Stimulated activated CD8-positive, alpha-beta memory T cell treated with anti-CD3 and anti-CD28 coated beads, Interleukin-15, amount 100 ng/mL, for 24 hours (primary cell): ENCODE results near the gene SLC25A13.
"Not testable (repeated sequence)": the region's sequence is repeated elsewhere in the genome, so short reads cannot be mapped to it uniquely, and the experiment has no call there.

ENCODE experiments used
- DNase-seq: peaks from one replicate; pipeline ENCODE4 v3.0.0-alpha.2; 2020; ENCODE audit warnings: low read depth

The SLC25A13 gene

GRCh38 chr7:96297446-96297845 lies 24.5 kb downstream of the SLC25A13 start:
- not testable (repeated sequence) for DNase-seq

DNA sequence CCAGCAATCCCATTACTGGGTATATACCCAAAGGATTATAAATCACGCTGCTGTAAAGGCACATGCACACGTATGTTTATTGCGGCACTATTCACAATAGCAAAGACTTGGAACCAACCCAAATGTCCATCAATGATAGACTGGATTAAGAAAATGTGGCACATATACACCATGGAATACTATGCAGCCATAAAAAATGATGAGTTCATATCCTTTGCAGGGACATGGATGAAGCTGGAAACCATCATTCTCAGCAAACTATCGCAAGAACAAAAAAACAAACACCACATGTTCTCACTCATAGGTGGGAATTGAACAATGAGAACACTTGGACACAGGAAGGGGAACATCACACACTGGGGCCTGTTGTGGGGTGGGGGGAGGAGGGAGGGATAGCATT lies 28.0 kb downstream of the SLC25A13 start:
- DNase-seq, result not testable (repeated sequence)

- DNase-seq, result no peak
These were observed 34.3 kb downstream of the SLC25A13 start for GRCh38 chr7:96287559-96287958.

- DNase-seq, result no peak
These were observed 34.8 kb downstream of the SLC25A13 start for GRCh38 chr7:96287132-96287531.

- DNase-seq, result no peak
These were observed 36.3 kb downstream of the SLC25A13 start for GRCh38 chr7:96285579-96285978.

DNA sequence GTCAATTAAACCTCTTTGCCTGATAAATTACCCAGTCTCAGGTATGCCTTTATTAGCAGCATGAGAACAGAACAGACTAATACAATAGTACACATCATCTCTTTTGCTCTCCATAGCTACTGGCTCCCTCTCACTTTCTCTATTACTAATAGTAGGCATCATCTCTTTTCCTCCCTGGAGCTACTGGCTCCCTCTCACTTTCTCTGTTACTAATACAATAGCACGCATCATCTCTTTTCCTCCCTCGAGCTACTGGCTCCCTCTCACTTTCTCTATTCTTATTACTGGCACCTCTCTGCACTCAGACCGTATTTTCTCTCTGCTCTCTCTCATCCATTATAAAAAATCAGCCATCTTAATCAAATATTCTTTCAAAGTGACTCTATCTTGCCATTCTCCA lies 37.1 kb downstream of the SLC25A13 start:
- no peak for DNase-seq

GRCh38 chr7:96284240-96284639 lies 37.7 kb downstream of the SLC25A13 start:
- DNase-seq, result no peak

DNA sequence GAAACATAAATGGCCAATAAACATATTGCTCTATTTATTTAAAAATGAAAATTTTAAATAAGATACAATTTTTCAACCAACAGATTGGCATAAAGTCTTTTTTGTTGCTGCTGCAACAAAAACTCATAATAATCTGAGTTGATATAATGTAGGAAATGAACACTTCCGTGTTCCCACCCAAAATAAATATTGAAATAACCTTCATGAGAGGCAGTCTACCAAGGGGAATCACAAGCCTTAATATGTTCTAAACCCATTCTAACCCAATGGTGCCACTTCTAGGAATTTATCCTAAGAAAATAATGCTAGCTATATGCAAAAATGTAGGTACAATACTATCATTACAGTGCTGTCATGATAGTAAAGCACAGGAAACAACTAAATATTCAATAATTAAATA lies 39.1 kb downstream of the SLC25A13 start:
- DNase-seq, result no peak

- DNase-seq, result no peak
These were observed 44.0 kb downstream of the SLC25A13 start for GRCh38 chr7:96277921-96278320.

GRCh38 chr7:96276019-96276418 lies 45.9 kb downstream of the SLC25A13 start:
- no peak for DNase-seq

DNA sequence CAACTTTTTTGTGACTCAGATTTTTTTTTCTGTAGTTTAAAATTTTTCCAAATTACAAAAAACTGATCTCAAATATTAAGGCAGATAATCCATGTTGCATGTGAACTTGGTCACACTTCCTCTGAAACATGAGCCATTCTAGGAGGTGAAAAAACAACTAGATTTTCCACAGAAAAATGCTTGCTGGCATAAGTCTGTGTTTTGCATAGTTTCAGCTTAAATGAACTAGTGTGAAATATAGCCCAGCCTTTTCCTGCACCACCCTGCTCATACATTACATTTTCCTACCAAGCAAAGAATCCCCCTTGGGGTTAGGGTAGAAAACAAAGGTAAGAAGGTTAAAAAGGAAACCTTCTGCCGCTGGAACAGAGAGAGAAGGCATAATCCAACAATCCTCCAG lies 48.2 kb downstream of the SLC25A13 start:
- no peak for DNase-seq

DNA sequence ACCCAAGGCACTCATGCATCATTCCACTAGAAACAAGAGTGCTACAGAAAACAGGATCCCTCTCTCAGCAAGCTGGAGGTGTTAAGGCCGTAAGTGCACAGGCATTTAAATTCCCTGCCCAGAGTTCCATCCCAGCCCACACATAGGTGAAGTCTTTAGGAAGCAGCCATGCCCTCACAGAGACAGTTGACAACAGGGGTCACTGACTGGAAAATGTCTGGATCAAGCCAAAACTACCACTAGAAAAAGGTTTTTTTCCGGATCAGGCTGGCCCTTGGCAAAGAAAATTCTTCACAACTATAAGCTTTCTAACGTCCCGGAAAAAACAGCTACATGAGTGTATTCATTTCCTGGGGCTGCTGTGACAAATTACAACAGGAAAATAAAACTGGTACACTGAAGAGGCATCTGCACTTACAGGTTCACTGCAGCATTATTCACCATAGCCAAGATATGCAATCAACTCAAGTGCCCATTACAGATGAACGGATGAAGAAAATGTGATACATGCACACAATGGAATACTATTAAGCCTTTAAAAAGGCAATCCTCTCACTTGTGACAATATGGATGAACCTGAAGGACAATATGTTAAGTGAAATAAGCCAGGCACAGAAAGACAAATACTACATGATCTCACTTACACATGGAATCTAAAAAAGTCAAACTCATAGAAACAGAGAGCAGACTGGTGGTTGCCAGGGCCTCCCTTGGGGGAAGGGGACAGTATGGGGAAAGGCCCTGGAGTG lies 52.5 kb downstream of the SLC25A13 start:
- DNase-seq, result no peak

- DNase-seq, result no peak
These were observed 55.3 kb downstream of the SLC25A13 start for GRCh38 chr7:96266580-96266979.

GRCh38 chr7:96266015-96266414 lies 55.9 kb downstream of the SLC25A13 start:
- DNase-seq, result no peak

GRCh38 chr7:96253964-96254363 lies 67.9 kb downstream of the SLC25A13 start:
- no peak for DNase-seq

DNA sequence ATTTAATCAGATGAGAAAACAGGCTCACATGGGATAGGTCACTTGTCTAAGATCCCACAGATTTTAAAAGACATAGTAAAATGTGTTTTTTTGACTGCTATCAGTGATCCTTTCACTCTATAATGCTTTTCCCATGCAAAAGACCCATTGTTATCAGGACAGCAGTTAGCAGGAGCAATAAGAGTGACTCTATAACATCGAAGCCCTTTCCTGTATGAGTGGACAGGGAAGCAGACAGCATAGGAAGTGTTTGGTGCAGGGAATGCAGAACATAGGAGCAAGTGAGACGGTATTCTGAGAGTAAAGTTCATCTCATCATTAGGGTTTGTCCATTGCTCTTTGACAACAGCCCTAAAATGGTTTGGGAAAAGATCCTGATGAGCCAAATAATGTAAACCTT lies 68.5 kb downstream of the SLC25A13 start:
- no peak for DNase-seq

DNA sequence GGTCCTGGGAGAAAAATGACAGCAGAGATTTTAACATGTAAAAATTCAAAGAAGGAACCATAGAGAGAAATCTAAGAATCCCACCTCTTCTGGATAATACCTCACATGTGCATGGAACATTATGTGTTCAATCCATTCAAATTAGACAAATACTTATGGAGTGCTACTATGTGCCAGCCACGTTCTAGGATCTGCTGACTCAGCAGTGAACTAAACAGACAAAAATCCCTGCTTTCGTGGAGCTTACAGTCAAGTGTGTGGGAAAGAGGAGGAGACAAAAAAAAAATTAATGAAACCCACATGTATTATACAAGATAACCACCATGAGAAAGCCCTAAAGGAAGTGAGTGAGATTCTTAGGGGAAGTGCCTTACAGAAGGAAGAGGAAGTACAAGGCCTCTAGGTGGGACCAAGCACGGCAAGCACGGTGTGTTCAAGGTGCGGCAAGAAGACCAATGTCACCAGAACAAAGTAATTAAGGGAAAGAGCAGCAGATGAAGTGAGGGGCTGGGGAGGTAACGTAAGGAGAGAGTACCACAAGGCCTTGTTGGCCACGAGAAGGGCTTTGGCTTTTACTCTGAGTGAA lies 71.0 kb downstream of the SLC25A13 start:
- no peak for DNase-seq

GRCh38 chr7:96248405-96248804 lies 73.5 kb downstream of the SLC25A13 start:
- DNase-seq, result no peak

GRCh38 chr7:96246919-96247318 lies 75.0 kb downstream of the SLC25A13 start:
- DNase-seq, result no peak

GRCh38 chr7:96244992-96245292 lies 77.0 kb downstream of the SLC25A13 start:
- DNase-seq, result no peak

DNA sequence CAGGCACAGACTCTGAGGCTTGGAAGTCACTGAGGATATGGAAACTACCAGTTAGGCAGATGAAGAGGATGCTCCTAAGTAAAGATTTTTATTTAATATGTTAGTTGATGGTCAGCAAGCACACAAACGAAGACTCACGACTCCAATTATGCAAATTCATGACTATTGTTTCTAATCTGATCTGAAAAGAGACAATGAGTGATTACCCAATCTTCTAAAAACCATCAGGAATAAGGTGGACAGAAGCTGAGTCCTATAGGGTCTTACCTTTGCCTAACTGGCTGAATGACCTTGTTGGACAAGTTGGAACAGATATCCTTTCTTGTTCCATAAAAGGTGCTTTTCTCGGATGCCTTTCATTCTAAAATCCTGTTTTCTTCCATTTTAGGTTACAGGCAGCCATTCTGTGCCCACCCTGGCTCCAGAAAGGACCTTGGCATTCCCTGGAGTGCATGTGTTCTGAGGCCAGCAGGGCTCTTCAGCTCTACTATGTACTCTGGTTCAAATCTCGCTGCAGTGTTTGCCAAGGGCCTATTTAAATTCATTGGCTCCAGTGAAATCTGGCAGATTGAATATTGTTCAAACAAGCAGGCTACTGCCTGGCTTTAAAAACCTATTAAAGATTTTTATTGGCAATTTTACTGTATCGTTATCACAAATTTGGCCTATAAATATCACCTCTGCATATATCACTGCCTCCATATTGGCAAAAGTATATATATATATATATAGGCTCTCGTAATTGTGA lies 77.5 kb downstream of the SLC25A13 start:
- DNase-seq, result no peak

- no peak for DNase-seq
These were observed 78.7 kb downstream of the SLC25A13 start for GRCh38 chr7:96243241-96243640.

- no peak for DNase-seq
These were observed 80.0 kb downstream of the SLC25A13 start for GRCh38 chr7:96241855-96242254.
